Measurements from ENCODE around the gene PITPNM3.

The PITPNM3 gene

GRCh38 chr17:6476076-6476809 is 80.1 kb downstream of the PITPNM3 start:
- no peak for DNase-seq

- DNase-seq = no peak
These were observed 80.9 kb downstream of the PITPNM3 start for GRCh38 chr17:6475411-6475810.

GRCh38 chr17:6474906-6475305 is 81.4 kb downstream of the PITPNM3 start:
- no peak for DNase-seq

- DNase-seq = no peak
These were observed 82.0 kb downstream of the PITPNM3 start for GRCh38 chr17:6474376-6474775.

- DNase-seq = peak; percentile 70
These were observed 83.1 kb downstream of the PITPNM3 start for GRCh38 chr17:6473128-6473767.

GRCh38 chr17:6472517-6472916 is 83.8 kb downstream of the PITPNM3 start:
- no peak for DNase-seq

- no peak for DNase-seq
These were observed 84.6 kb downstream of the PITPNM3 start for GRCh38 chr17:6471531-6472465.

GRCh38 chr17:6470751-6471521 is 85.4 kb downstream of the PITPNM3 start:
- DNase-seq = no peak

GRCh38 chr17:6470146-6470718 is 86.1 kb downstream of the PITPNM3 start:
- DNase-seq = no peak

GRCh38 chr17:6468051-6468790 is 88.1 kb downstream of the PITPNM3 start:
- no peak for DNase-seq

GRCh38 chr17:6467567-6467966 is 88.8 kb downstream of the PITPNM3 start:
- no peak for DNase-seq

- no peak for DNase-seq
These were observed 91.0 kb downstream of the PITPNM3 start for GRCh38 chr17:6465206-6466003.

GRCh38 chr17:6464446-6465041 is 91.8 kb downstream of the PITPNM3 start:
- no peak for DNase-seq

GRCh38 chr17:6463616-6464445 is 92.5 kb downstream of the PITPNM3 start:
- no peak for DNase-seq

- DNase-seq = no peak
These were observed 93.7 kb downstream of the PITPNM3 start for GRCh38 chr17:6462692-6463091.

GRCh38 chr17:6461792-6462524 is 94.4 kb downstream of the PITPNM3 start:
- no peak for DNase-seq

GRCh38 chr17:6461246-6461645 is 95.1 kb downstream of the PITPNM3 start:
- DNase-seq = no peak

GRCh38 chr17:6460531-6461161 is 95.7 kb downstream of the PITPNM3 start:
- no peak for DNase-seq
